HFF-Myc (cell line): ENCODE measurements around the gene HHATL.

Source experiments
- DNase-seq: peaks from one replicate; pipeline ENCODE4 v3.0.0-alpha.2; 2011; ENCODE audit warnings: low read depth; ENCODE audit errors: extremely low read depth
- H3K4me3 ChIP-seq: replicated peaks from 2 replicates; pipeline ENCODE4 v1.5.1; 2011; ENCODE audit warnings: low read depth, mild to moderate bottlenecking, control low read depth, low read length
- CTCF ChIP-seq: IDR thresholded peaks from 2 replicates; pipeline ENCODE4 v1.5.1; 2012; ENCODE audit warnings: mild to moderate bottlenecking, low read depth, low read length, control low read depth; ENCODE audit errors: missing control alignments

Gene HHATL

GRCh38 chr3:42691816-42692666 is 10.6 kb downstream of the HHATL start:
- TF ChIP-seq CTCF, result no peak
- no peak overlapping the region for H3K4me3 ChIP-seq
- DNase-seq, result no peak

GRCh38 chr3:42690766-42691680 is 11.6 kb downstream of the HHATL start:
- H3K4me3 ChIP-seq, result no peak overlapping the region
- no peak for DNase-seq
- TF ChIP-seq CTCF, result no peak

DNA sequence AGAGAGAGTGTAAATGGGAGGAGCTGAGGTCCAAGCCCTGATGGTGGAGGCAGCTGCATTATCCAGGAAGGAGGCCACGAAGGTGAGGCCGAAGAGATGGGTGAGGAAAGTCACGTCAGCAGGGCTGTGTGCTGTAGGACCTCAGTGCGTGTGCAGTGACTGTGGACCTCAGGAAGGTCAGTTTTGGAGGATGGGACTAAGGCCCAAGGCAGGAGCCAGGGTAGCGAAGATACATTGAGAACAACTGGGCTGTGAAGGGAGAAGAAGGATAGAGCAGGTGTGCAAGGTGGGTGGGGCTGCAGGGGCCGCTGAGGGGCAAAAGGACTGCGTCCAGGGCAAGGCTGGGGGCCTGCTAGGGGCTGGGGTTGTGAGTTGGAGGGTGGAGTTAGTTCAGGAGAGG is 12.4 kb downstream of the HHATL start:
- no peak for DNase-seq
- no peak overlapping the region for H3K4me3 ChIP-seq
- TF ChIP-seq CTCF, result no peak

- no peak overlapping the region for H3K4me3 ChIP-seq
- no peak for DNase-seq
- TF ChIP-seq CTCF, result no peak
Measured at GRCh38 chr3:42689421-42690014, 13.1 kb downstream of the HHATL start.

GRCh38 chr3:42688487-42689420 is 13.8 kb downstream of the HHATL start:
- DNase-seq, result no peak
- H3K4me3 ChIP-seq, result no peak overlapping the region
- TF ChIP-seq CTCF, result no peak

GRCh38 chr3:42688016-42688415 is 14.6 kb downstream of the HHATL start:
- no peak overlapping the region for H3K4me3 ChIP-seq
- no peak for TF ChIP-seq CTCF
- DNase-seq, result no peak
